Measurements from ENCODE around the gene SORCS1.

Gene SORCS1

DNA sequence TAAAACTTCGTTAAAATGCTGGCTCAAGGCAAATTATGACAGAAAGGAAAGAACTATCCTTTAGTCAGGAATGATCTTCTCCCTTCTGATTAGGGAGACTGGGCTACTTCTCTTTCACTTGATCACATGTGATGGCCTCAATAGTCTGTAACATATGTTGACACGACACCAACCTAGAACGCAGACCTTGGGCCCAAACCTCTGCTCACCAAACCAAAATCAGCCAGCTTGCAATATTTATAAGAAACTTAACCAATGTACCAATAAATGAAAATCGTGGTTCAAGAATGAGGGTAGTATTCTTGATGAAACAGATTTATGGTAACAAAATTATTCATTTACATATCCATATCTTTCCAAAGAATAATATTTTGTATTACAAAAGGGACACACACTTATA is 361.6 kb downstream of the SORCS1 start:
- DNase-seq (ENCODE audit: extremely low read depth, low read depth): no peak
- TF ChIP-seq, protein P1, sequence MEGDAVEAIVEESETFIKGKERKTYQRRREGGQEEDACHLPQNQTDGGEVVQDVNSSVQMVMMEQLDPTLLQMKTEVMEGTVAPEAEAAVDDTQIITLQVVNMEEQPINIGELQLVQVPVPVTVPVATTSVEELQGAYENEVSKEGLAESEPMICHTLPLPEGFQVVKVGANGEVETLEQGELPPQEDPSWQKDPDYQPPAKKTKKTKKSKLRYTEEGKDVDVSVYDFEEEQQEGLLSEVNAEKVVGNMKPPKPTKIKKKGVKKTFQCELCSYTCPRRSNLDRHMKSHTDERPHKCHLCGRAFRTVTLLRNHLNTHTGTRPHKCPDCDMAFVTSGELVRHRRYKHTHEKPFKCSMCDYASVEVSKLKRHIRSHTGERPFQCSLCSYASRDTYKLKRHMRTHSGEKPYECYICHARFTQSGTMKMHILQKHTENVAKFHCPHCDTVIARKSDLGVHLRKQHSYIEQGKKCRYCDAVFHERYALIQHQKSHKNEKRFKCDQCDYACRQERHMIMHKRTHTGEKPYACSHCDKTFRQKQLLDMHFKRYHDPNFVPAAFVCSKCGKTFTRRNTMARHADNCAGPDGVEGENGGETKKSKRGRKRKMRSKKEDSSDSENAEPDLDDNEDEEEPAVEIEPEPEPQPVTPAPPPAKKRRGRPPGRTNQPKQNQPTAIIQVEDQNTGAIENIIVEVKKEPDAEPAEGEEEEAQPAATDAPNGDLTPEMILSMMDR (IDR thresholded peaks at IDR 0.05; ENCODE audit: low read depth, low read length, missing control alignments): no peak
- no peak overlapping the region for H3K4me3 ChIP-seq (replicated peaks; ENCODE audit: low read depth, low read length)

DNA sequence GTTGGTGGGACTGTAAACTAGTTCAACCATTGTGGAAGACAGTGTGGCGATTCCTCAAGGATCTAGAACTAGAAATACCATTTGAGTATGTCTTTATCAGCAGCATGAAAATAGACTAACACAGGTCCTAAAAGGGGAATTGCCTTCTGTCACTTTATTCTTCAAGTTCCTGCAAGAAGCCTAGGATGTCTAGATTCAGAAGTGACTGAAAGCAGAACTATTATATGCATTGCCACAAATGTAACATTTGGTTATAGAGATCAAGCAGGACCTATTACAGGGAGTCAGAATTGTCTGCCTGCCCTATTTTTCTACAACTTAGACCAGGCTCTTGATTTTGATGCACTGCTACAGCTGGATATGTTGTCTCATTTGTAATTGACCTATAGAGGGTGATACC is 364.7 kb downstream of the SORCS1 start:
- TF ChIP-seq, protein P1 (IDR thresholded peaks at IDR 0.05; ENCODE audit: low read depth, low read length, missing control alignments): no peak
- no peak overlapping the region for H3K4me3 ChIP-seq (replicated peaks; ENCODE audit: low read depth, low read length)
- DNase-seq (ENCODE audit: extremely low read depth, low read depth): no peak

DNA sequence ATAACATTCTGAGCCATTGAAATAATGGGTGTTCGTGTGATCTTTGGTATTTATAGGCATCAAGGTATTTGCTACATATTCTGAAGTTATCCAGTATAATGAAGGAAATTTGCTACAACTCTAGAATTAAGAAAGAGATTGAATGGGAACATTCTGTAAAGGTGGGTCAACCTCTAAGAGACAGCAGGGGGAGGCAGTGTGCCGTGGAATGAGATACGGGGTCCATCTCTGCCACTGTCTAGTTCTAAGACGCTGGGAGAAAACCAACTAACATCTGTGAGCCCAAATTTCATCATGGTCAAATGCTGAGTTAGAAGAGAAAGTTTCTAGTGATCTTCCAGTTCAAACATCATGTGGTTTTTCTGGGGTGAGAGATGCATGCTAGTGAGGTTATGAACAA is 368.9 kb downstream of the SORCS1 start:
- H3K4me3 ChIP-seq (replicated peaks; ENCODE audit: low read depth, low read length): no peak overlapping the region
- TF ChIP-seq, protein P1 (IDR thresholded peaks at IDR 0.05; ENCODE audit: low read depth, low read length, missing control alignments): no peak
- DNase-seq (ENCODE audit: extremely low read depth, low read depth): no peak

DNA sequence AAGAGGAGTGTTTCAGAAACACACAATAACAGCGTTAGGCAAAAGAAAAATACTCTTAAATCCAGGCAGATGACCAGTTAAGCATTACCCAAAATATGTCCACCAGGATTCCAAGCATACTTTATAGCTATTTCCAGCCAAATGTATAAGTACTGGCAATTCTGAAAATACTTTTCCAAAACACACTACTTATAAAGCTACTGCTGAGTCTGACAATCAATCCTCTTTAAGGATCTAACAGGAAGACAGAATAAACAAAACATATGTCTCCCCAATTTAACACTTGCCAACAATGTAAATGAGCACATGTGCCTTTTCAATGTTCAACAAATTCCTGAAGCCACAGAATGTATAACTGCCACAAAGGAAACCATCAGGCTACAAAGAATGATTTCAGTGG is 370.9 kb downstream of the SORCS1 start:
- no peak overlapping the region for H3K4me3 ChIP-seq (replicated peaks; ENCODE audit: low read depth, low read length)
- DNase-seq (ENCODE audit: extremely low read depth, low read depth): no peak
- TF ChIP-seq, protein P1 (IDR thresholded peaks at IDR 0.05; ENCODE audit: low read depth, low read length, missing control alignments): no peak

DNA sequence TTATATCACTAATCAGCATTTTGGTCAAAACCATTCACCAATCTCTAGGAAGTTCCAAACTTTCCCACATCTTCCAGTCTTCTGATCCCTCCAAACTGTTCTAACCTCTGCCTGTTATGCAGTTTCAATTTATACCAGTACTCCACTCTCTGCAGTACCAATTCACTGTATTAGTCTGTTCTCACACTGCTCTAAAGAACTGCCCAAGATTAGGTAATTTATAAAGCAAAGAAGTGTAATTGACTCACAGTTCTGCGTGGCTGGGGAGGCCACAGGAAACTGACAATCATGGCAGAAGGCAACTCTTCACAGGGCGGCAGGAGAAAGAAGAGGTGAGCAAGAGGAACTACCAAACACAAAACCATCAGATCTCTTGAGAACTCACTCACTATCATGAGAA is 374.9 kb downstream of the SORCS1 start:
- H3K4me3 ChIP-seq (replicated peaks; ENCODE audit: low read depth, low read length): no peak overlapping the region
- TF ChIP-seq, protein P1 (IDR thresholded peaks at IDR 0.05; ENCODE audit: low read depth, low read length, missing control alignments): no peak
- DNase-seq (ENCODE audit: extremely low read depth, low read depth): no peak

DNA sequence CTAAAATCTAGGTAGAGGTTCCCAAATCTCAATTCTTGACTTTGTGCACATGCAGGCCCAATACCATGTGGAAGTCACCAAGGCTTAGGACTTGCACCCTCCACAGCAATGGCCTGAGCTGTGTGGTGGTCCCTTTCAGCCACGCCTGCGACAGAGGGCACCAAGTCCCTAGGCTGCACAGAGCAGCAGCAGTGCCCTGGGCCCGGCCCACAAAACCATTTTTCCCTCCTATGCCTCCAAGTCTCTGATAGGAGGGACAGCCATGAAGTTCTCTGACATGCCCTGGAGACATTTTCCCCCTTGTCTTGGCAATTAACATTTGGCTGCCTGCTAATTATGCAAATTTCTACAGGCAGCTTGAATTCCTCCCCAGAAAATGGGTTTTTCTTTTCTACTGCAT is 375.5 kb downstream of the SORCS1 start:
- H3K4me3 ChIP-seq (replicated peaks; ENCODE audit: low read depth, low read length): no peak overlapping the region
- DNase-seq (ENCODE audit: extremely low read depth, low read depth): no peak
- TF ChIP-seq, protein P1 (IDR thresholded peaks at IDR 0.05; ENCODE audit: low read depth, low read length, missing control alignments): no peak

DNA sequence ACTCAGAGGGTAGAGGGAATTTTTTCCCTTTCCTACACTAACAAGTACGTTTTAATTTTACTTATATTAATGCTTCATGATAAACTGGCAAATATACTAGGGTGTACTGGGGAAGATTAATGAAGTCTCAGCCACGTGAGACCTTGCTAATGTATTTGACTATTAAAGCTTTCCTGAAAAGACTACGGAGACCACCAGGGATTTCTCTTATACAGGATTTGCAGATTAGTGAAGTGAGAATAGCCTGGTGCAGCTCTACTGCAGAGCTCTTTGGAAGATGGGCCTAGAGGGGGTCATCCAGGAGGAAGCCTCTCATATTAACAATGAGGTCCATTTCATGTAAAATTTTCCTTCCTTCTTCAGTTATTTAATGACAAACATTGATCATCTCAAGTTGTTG is 379.0 kb downstream of the SORCS1 start:
- H3K4me3 ChIP-seq (replicated peaks; ENCODE audit: low read depth, low read length): no peak overlapping the region
- TF ChIP-seq, protein P1 (IDR thresholded peaks at IDR 0.05; ENCODE audit: low read depth, low read length, missing control alignments): no peak
- DNase-seq (ENCODE audit: extremely low read depth, low read depth): no peak
